GM12872 (cell line): Measurements from ENCODE around the gene VPS52.

ENCODE experiments used
- CTCF ChIP-seq: IDR thresholded peaks from 3 replicates; pipeline ENCODE4 v1.5.1; 2011; ENCODE audit warnings: low read depth, mild to moderate bottlenecking, low read length, moderate library complexity; ENCODE audit not compliant: insufficient read depth

The VPS52 gene

GRCh38 chr6:33217681-33218080 is 54.0 kb downstream of the VPS52 start:
- no peak for TF ChIP-seq CTCF

GRCh38 chr6:33217246-33217645 is 54.4 kb downstream of the VPS52 start:
- TF ChIP-seq CTCF = no peak

GRCh38 chr6:33216117-33216649 is 55.5 kb downstream of the VPS52 start:
- TF ChIP-seq CTCF = no peak

GRCh38 chr6:33215271-33216116 is 56.2 kb downstream of the VPS52 start:
- TF ChIP-seq CTCF = no peak

- no peak for TF ChIP-seq CTCF
Observed at GRCh38 chr6:33213989-33214335, 57.7 kb downstream of the VPS52 start.

- TF ChIP-seq CTCF = no peak
Observed at GRCh38 chr6:33213166-33213988, 58.3 kb downstream of the VPS52 start.

GRCh38 chr6:33212857-33213165 is 58.9 kb downstream of the VPS52 start:
- TF ChIP-seq CTCF = no peak
